Calu3 (cell line): ENCODE measurements around the gene CLDN16. TPM values are rescaled to one million over a fixed set of nuclear protein-coding genes. Genes with fewer than 3 reads are reported as not detected.

Experiments used
- BruUV-seq: library from RNA; stranded (reverse); fragments of 400-500 nt; replicated peaks from 2 replicates; lab custom pipeline; 2021; lab: Mats Ljungman, UMichigan
- CTCF ChIA-PET: fragments of 300-600 bp; sonication (Branson Sonifier 250); formaldehyde crosslinking; loops from one replicate; lab custom pipeline; 2022; ENCODE audit warnings: antibody characterized with exemption; lab: Charles Lee
- DNase-seq: peaks from one replicate; pipeline ENCODE4 v3.0.0; 2022
- H3K27ac Mint-ChIP-seq: one replicate; pipeline ENCODE4 v1.8.0; 2022; ENCODE audit warnings: mixed read lengths; ENCODE audit not compliant: unreplicated experiment
- H3K27me3 Mint-ChIP-seq: one replicate; pipeline ENCODE4 v1.8.0; 2022; ENCODE audit warnings: mixed read lengths; ENCODE audit not compliant: unreplicated experiment
- H3K36me3 Mint-ChIP-seq: one replicate; pipeline ENCODE4 v1.8.0; 2022; ENCODE audit warnings: mild to moderate bottlenecking, moderate library complexity, mixed read lengths; ENCODE audit not compliant: insufficient read depth, unreplicated experiment
- H3K4me1 Mint-ChIP-seq: one replicate; pipeline ENCODE4 v1.8.0; 2022; ENCODE audit warnings: mild to moderate bottlenecking, low read depth, mixed read lengths; ENCODE audit not compliant: unreplicated experiment
- H3K4me3 Mint-ChIP-seq: one replicate; pipeline ENCODE4 v1.8.0; 2022; ENCODE audit warnings: mild to moderate bottlenecking, low read depth, moderate library complexity, mixed read lengths; ENCODE audit not compliant: unreplicated experiment
- H3K9me3 Mint-ChIP-seq: one replicate; pipeline ENCODE4 v1.8.0; 2022; ENCODE audit warnings: low read depth, mixed read lengths; ENCODE audit not compliant: unreplicated experiment
- CTCF ChIP-seq: fragments of 200-600 bp; IDR thresholded peaks from one replicate; pipeline ENCODE4 v1.8.0; 2022; ENCODE audit warnings: antibody characterized with exemption; ENCODE audit not compliant: unreplicated experiment
- intact Hi-C: fragments of 100-400 bp; cut with micrococcal nuclease; formaldehyde crosslinking; loops from one replicate; pipeline ENCODE4 v1.10.0; 2022; ENCODE audit not compliant: unreplicated experiment
- total RNA-seq: library from RNA; stranded (reverse); gene quantifications from 2 replicates; pipeline ENCODE4 v1.2.3, GENCODE V29; 2022

Gene CLDN16
- total RNA-seq, 1 experiment from 2014 or later = 2.9 TPM

- no TSS peak for BruUV-seq
- Mint-ChIP-seq H3K4me1 (peaks cover 81% of the 10 kb centered on the region), H3K36me3 (peaks cover 18% of the 10 kb centered on the region), H3K27me3 (no peaks in the 10 kb centered on the region), H3K27ac (peak overlapping the region; percentile 86), H3K4me3 (peak overlapping the region; percentile 26), H3K9me3 (no peaks in the 10 kb centered on the region)
- TF ChIP-seq CTCF = no peak
- DNase-seq = peak; percentile 56
- intact Hi-C loops = loop anchor here (2.0 kb wide), 1 partner anchor 53 kb away; the partner anchor contains the start of gene CLDN1
- CTCF ChIA-PET = interaction anchor here (1.2 to 2.8 kb wide), 2 partner anchors 8 to 53 kb away, joined by 8 to 17 read pairs; partner anchors contain the start of gene CLDN1
These were observed 12.3 kb upstream of the CLDN16 start for GRCh38 chr3:190375671-190376070.

- intact Hi-C loops = no loop called here
- CTCF ChIA-PET = interaction anchor here (0.7 to 1.2 kb wide), 2 partner anchors 33 to 57 kb away, joined by 3 read pairs; no protein-coding TSS in a partner anchor
These were observed 9.6 kb upstream of the CLDN16 start for GRCh38 chr3:190378240-190378891.

GRCh38 chr3:190380184-190380583, 7.8 kb upstream of the CLDN16 start:
- peaks cover 2% of the 10 kb centered on the region for H3K9me3 Mint-ChIP-seq
- no peak for TF ChIP-seq CTCF
- CTCF ChIA-PET = no interaction called here
- no peaks in the 10 kb centered on the region for H3K27me3 Mint-ChIP-seq
- H3K27ac Mint-ChIP-seq = no peak overlapping the region
- H3K4me1 Mint-ChIP-seq = peaks cover 74% of the 10 kb centered on the region
- BruUV-seq = no TSS peak
- intact Hi-C loops = no loop called here
- no peak overlapping the region for H3K4me3 Mint-ChIP-seq
- H3K36me3 Mint-ChIP-seq = peaks cover 9% of the 10 kb centered on the region
- DNase-seq = no peak

More at GRCh38 chr3:190378240-190378891, 9.6 kb upstream of the CLDN16 start:
- no TSS peak for BruUV-seq
- Mint-ChIP-seq H3K9me3 (peaks cover 2% of the 10 kb centered on the region), H3K36me3 (peaks cover 18% of the 10 kb centered on the region), H3K27me3 (no peaks in the 10 kb centered on the region), H3K4me1 (peaks cover 83% of the 10 kb centered on the region), H3K4me3 (no peak overlapping the region), H3K27ac (no peak overlapping the region)
- TF ChIP-seq CTCF = no peak
- DNase-seq = no peak

- TF ChIP-seq CTCF = no peak
- peak overlapping the region; percentile 1 for H3K27ac Mint-ChIP-seq
- CTCF ChIA-PET = interaction anchor here (0.6 kb wide), 1 partner anchor 386 kb away, joined by 4 read pairs; no protein-coding TSS in a partner anchor
- no peak for DNase-seq
- H3K27me3 Mint-ChIP-seq = no peaks in the 10 kb centered on the region
- no TSS peak for BruUV-seq
- intact Hi-C loops = no loop called here
- H3K9me3 Mint-ChIP-seq = peaks cover 2% of the 10 kb centered on the region
- no peak overlapping the region for H3K4me3 Mint-ChIP-seq
- peaks cover 11% of the 10 kb centered on the region for H3K36me3 Mint-ChIP-seq
- peaks cover 74% of the 10 kb centered on the region for H3K4me1 Mint-ChIP-seq
These were observed 6.5 kb upstream of the CLDN16 start for GRCh38 chr3:190381441-190381840.
